Loucy (cell line): ENCODE data around the gene KCNA2.

Source experiments
- H2AFZ ChIP-seq: fragments of 200-600 bp; sonication (generic); 2 replicates; pipeline ENCODE4 v1.6.0; 2016; ENCODE audit warnings: antibody characterized with exemption, mild to moderate bottlenecking, low read length, moderate library complexity
- H3F3A ChIP-seq: fragments of 200-600 bp; 2 replicates; pipeline ENCODE4 v1.6.0; 2016; ENCODE audit warnings: antibody characterized with exemption, low read depth, mild to moderate bottlenecking
- H3K27me3 ChIP-seq: fragments of 200-600 bp; sonication (generic); 2 replicates; pipeline ENCODE4 v1.6.1; 2014; ENCODE audit warnings: low read length, mild to moderate bottlenecking; ENCODE audit not compliant: insufficient read depth, poor library complexity, severe bottlenecking
- H3K36me3 ChIP-seq: fragments of 200-600 bp; sonication (generic); 2 replicates; pipeline ENCODE4 v1.6.1; 2016; ENCODE audit warnings: low read length; ENCODE audit not compliant: insufficient read depth
- H3K4me1 ChIP-seq: fragments of 200-600 bp; sonication (generic); 2 replicates; pipeline ENCODE4 v1.5.1; 2014; ENCODE audit warnings: low read length, mild to moderate bottlenecking; ENCODE audit not compliant: insufficient read depth, poor library complexity, severe bottlenecking
- H3K4me2 ChIP-seq: fragments of 200-600 bp; sonication (generic); 2 replicates; pipeline ENCODE4 v1.6.0; 2014; ENCODE audit warnings: antibody characterized with exemption, low read length, low read depth, mild to moderate bottlenecking; ENCODE audit not compliant: poor library complexity, severe bottlenecking
- H3K4me3 ChIP-seq: fragments of 200-600 bp; sonication (generic); 2 replicates; pipeline ENCODE4 v1.5.1; 2014; ENCODE audit warnings: low read length, mild to moderate bottlenecking, mixed read lengths; ENCODE audit not compliant: poor library complexity, severe bottlenecking
- H3K79me2 ChIP-seq: fragments of 200-600 bp; sonication (generic); 2 replicates; pipeline ENCODE4 v1.6.1; 2014; ENCODE audit warnings: low read length; ENCODE audit not compliant: insufficient read depth
- H3K9ac ChIP-seq: fragments of 200-600 bp; sonication (generic); 2 replicates; pipeline ENCODE4 v1.6.0; 2014; ENCODE audit warnings: mild to moderate bottlenecking, low read depth, low read length, moderate library complexity; ENCODE audit not compliant: poor library complexity, severe bottlenecking
- H3K9me2 ChIP-seq: fragments of 200-600 bp; sonication (generic); replicated peaks from 2 replicates; pipeline ENCODE4 v1.6.1; 2016; ENCODE audit warnings: low read depth, low read length, mixed read lengths
- H3K9me3 ChIP-seq: fragments of 200-600 bp; sonication (generic); 2 replicates; pipeline ENCODE4 v1.6.1; 2014; ENCODE audit warnings: mild to moderate bottlenecking, antibody characterized with exemption, low read length, low read depth; ENCODE audit not compliant: insufficient read depth
- H4K20me1 ChIP-seq: fragments of 200-600 bp; sonication (generic); 2 replicates; pipeline ENCODE4 v1.6.0; 2014; ENCODE audit warnings: antibody characterized with exemption, low read length, mild to moderate bottlenecking; ENCODE audit not compliant: insufficient read depth, poor library complexity, severe bottlenecking
- EZH2phosphoT487 ChIP-seq: fragments of 200-600 bp; IDR thresholded peaks from 2 replicates; pipeline ENCODE4 v1.6.1; 2018; ENCODE audit warnings: antibody characterized with exemption, mild to moderate bottlenecking, moderate library complexity, borderline replicate concordance
- TF ChIP-seq, protein P1 (sequence below): fragments of 200-600 bp; sonication (generic); conservative IDR thresholded peaks from 2 replicates; pipeline ENCODE4 v1.5.1; 2014; ENCODE audit warnings: mild to moderate bottlenecking, antibody characterized with exemption, low read length

The KCNA2 gene

DNA sequence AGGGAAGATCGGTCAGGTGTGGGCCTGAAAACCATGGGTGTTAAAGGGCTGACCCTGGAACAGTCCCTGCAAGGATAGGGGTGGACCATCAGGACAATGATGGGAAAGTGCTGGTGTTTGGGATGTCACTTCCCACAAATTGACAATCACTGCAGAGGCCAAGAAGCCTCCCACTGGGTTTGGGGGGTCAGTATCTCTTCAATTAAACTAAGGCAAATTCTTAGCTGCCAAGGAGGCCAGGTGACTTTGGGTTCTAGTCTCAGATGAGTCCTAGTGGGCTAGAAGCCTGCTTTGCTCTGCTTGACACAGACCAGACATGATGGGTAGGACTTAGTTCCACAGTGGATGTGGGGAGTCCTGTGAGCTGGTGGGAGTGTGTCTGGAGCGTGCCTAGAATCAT, 29.3 kb upstream of the KCNA2 start:
- Histone ChIP-seq H3K9ac (no peak overlapping the region), H3K4me1 (peaks cover 15% of the 10 kb centered on the region), H2AFZ (no peak overlapping the region), H3K27me3 (no peaks in the 10 kb centered on the region), H3K9me2 (no peaks in the 10 kb centered on the region), H3K4me3 (no peak overlapping the region), H3K4me2 (no peak overlapping the region), H3K79me2 (no peaks in the 10 kb centered on the region), H3K9me3 (no peaks in the 10 kb centered on the region), H3K36me3 (no peaks in the 10 kb centered on the region), H3F3A (no peaks in the 10 kb centered on the region), H4K20me1 (no peaks in the 10 kb centered on the region)
- TF ChIP-seq EZH2phosphoT487: no peak

DNA sequence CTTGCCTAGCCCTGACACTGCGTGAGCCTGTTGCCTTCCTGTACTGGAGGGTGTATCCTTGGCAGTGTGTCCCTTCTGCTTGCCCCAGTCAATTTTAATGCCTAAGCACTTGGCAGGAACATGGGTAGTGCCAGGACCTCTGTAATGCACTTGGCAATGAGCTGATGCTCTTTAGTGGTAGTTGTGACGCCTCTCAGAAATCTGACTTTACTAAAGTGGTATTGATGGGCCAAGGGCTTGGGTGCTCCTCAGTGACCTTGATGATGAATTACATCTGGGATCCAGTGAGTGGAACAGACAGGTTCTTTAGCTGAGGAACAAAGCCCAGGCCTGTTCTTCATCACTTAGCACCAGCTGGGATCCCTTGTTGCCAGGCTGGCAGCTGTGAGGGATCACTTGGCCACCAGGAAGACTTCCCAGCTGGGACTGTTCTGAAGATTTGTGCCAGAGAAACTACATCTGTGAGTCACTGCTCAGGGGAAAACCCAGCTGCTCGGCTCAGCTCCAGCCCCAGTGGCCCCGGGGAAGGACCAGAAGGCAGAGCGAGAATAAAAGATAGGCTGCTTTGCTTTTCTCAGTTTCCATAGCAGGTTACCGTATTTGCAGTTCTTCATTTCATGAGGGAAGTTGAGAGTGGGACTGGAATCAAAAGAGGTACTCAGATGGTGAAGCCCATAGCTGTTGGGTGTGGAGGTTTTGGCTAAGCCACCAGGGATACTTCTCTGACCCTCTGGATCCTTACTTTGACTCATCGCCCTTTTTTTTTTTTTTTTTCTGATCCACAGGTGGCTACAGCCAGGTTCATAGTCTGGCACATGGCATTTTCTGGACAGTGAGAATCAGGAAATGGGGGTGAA, 28.5 kb upstream of the KCNA2 start:
- Histone ChIP-seq H3K4me1 (peaks cover 15% of the 10 kb centered on the region), H3K4me3 (no peak overlapping the region)

DNA sequence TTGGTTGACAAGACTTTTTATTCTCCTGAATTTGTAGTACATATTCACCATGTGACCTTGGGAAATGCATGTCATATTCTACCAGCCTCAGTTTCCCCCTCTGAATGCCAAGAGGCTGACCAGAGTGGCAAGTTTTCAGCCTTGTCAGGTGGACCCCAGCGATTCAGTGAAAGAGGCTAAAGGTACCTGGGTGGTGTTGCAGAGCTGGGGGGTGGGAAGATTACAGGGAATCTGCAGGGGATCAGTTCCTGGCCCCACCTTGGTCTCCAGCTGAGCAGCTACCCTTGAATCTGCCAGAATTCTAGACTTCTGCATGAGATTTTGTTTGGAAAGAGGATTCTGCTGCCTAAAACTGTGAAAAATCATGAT, 27.9 kb upstream of the KCNA2 start:
- H3K9ac ChIP-seq: no peak overlapping the region
- no peak overlapping the region for H2AFZ ChIP-seq
- no peaks in the 10 kb centered on the region for H4K20me1 ChIP-seq
- H3K4me3 ChIP-seq: no peak overlapping the region
- no peaks in the 10 kb centered on the region for H3K9me3 ChIP-seq
- TF ChIP-seq EZH2phosphoT487: no peak
- TF ChIP-seq, protein P1, sequence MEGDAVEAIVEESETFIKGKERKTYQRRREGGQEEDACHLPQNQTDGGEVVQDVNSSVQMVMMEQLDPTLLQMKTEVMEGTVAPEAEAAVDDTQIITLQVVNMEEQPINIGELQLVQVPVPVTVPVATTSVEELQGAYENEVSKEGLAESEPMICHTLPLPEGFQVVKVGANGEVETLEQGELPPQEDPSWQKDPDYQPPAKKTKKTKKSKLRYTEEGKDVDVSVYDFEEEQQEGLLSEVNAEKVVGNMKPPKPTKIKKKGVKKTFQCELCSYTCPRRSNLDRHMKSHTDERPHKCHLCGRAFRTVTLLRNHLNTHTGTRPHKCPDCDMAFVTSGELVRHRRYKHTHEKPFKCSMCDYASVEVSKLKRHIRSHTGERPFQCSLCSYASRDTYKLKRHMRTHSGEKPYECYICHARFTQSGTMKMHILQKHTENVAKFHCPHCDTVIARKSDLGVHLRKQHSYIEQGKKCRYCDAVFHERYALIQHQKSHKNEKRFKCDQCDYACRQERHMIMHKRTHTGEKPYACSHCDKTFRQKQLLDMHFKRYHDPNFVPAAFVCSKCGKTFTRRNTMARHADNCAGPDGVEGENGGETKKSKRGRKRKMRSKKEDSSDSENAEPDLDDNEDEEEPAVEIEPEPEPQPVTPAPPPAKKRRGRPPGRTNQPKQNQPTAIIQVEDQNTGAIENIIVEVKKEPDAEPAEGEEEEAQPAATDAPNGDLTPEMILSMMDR: no peak
- H3F3A ChIP-seq: no peaks in the 10 kb centered on the region
- no peaks in the 10 kb centered on the region for H3K9me2 ChIP-seq
- H3K79me2 ChIP-seq: no peaks in the 10 kb centered on the region
- no peaks in the 10 kb centered on the region for H3K36me3 ChIP-seq
- no peaks in the 10 kb centered on the region for H3K27me3 ChIP-seq
- peaks cover 15% of the 10 kb centered on the region for H3K4me1 ChIP-seq
- no peak overlapping the region for H3K4me2 ChIP-seq

More for the DNA sequence above, 28.5 kb upstream of the KCNA2 start:
- no peak overlapping the region for H3K9ac ChIP-seq
- H3K9me2 ChIP-seq: no peaks in the 10 kb centered on the region
- no peaks in the 10 kb centered on the region for H4K20me1 ChIP-seq
- H2AFZ ChIP-seq: no peak overlapping the region
- no peaks in the 10 kb centered on the region for H3K36me3 ChIP-seq
- no peaks in the 10 kb centered on the region for H3K9me3 ChIP-seq
- no peaks in the 10 kb centered on the region for H3F3A ChIP-seq
- H3K27me3 ChIP-seq: no peaks in the 10 kb centered on the region
- no peak overlapping the region for H3K4me2 ChIP-seq
- TF ChIP-seq, protein P1: no peak
- no peak for TF ChIP-seq EZH2phosphoT487
- H3K79me2 ChIP-seq: no peaks in the 10 kb centered on the region

DNA sequence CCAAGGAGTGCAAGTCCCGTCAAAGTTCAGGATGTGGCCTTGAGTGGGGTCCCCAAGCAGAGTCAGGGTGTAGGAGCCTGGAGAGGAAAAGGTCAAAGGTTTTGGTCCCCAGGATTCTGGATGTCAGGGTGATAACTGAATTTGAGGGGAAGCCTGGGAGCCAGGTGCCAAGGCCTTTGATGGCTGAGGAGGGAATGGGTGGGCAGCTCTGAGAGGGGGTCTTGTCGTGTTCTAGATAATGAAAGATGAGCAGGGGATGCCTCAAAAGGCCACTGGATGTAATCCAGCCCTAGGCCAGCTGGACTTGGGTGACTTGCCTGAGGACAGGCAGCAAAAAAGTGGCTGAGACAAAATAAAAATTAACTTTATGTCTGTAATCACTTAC, 27.5 kb upstream of the KCNA2 start:
- no peaks in the 10 kb centered on the region for H3K9me2 ChIP-seq
- no peak overlapping the region for H2AFZ ChIP-seq
- H3K27me3 ChIP-seq: no peaks in the 10 kb centered on the region

More for the DNA sequence above, 27.5 kb upstream of the KCNA2 start:
- Histone ChIP-seq H3K9ac (no peak overlapping the region), H3K79me2 (no peaks in the 10 kb centered on the region), H4K20me1 (no peaks in the 10 kb centered on the region), H3K9me3 (no peaks in the 10 kb centered on the region), H3F3A (no peaks in the 10 kb centered on the region), H3K4me2 (no peak overlapping the region), H3K4me1 (peaks cover 15% of the 10 kb centered on the region), H3K4me3 (no peak overlapping the region), H3K36me3 (no peaks in the 10 kb centered on the region)
- TF ChIP-seq, protein P1: no peak
- no peak for TF ChIP-seq EZH2phosphoT487
